ENCODE data around the gene SLC6A12.

DNA sequence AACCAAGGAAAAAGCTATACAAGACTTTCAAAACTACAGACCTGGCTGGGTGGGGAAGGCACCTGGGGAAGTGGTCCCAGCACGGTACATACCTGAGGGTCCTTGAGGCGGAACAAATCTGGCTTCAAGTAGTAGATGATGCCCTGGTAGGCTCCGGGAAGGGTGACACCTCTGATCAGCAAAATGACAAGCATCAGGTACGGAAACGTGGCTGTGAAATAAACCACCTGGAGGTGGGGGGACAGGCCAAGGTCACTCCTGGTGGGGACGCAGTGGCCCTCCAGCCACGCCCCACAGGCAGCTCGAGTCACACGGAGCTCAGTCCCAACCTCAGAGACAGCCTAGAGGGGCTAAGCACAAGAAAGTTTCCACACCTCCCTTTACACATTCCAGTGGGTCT lies 15.3 kb downstream of the SLC6A12 start:
- TF ChIP-seq, protein P1, sequence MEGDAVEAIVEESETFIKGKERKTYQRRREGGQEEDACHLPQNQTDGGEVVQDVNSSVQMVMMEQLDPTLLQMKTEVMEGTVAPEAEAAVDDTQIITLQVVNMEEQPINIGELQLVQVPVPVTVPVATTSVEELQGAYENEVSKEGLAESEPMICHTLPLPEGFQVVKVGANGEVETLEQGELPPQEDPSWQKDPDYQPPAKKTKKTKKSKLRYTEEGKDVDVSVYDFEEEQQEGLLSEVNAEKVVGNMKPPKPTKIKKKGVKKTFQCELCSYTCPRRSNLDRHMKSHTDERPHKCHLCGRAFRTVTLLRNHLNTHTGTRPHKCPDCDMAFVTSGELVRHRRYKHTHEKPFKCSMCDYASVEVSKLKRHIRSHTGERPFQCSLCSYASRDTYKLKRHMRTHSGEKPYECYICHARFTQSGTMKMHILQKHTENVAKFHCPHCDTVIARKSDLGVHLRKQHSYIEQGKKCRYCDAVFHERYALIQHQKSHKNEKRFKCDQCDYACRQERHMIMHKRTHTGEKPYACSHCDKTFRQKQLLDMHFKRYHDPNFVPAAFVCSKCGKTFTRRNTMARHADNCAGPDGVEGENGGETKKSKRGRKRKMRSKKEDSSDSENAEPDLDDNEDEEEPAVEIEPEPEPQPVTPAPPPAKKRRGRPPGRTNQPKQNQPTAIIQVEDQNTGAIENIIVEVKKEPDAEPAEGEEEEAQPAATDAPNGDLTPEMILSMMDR (IDR thresholded peaks at IDR 0.05; ENCODE audit: insufficient read depth, low read length), result no peak
- TF ChIP-seq POLR2AphosphoS5 (IDR thresholded peaks at IDR 0.05; ENCODE audit: low read depth), result no peak

All from HL-60 (cell line).